ENCODE measurements around the gene MINDY4.

Gene MINDY4

DNA sequence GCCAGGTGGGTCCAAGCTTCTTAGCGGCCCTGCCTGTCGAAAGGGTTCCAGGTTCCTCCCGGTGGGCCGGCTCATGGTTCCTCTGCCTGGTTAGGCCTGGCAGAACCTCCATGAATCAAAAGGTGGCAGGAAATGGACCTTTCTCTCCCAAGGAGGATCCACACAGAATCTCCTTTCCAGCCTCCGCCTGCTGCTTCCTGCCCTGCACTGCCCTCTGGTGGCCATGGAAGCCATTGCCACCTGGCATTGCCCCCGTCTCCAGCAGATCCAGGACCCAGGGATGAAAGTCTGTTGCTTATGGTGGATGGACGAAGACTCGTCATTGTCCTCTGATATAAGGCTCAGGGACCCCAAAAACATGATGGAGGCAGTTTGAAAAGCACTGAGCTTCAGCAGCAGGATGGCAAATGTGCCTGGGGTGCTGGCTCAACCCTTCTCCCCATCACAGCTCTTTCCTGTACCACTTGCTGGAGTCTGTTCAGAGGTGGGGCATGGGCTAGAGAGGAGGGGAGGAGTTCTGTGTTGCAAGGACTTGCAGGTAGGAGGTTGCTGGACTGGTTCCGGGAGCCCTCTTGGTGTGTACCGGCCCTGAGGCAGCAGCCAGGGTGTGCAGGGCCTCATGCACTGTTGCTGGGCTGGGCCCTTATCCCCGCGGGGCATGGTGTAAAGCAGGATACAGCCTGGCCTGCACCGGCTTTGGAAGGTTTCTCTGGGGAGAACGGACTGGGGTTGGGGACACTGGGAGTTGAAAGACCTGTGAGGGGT is 30.6 kb upstream of the MINDY4 start:
- POLR2A ChIA-PET = no interaction called here
- peaks cover 0 to 8% (median 0%) of the 10 kb centered on the region in 5 experiments for H3K27me3 ChIP-seq (replicated peaks in 2 of 5; ENCODE audit: control insufficient read depth in 4 of 5, insufficient read depth in 5 of 5, low read length in 4 of 5)
- peak; percentile 42 to 68 (median 58) for DNase-seq
- 49% methylated on average over 14 of the region's 14 CpGs for WGBS (ENCODE audit: insufficient coverage)
- H3K4me1 ChIP-seq (ENCODE audit: control extremely low read depth in 1 of 4, control insufficient read depth in 4 of 4, insufficient read depth in 4 of 4, low read length in 3 of 4) = no peaks in the 10 kb centered on the region
- CTCF ChIA-PET = interaction anchor here (0.7 to 5.9 kb wide), 24 partner anchors 10 to 191 kb away, joined by 3 to 40 read pairs (median 4); partner anchors contain the start of genes CRHR2, INMT and MINDY4
- no peak overlapping the region for H3K27ac ChIP-seq (ENCODE audit: insufficient read depth in 1 of 2, low read depth in 1 of 2, low read length in 2 of 2, poor library complexity in 1 of 2, severe bottlenecking in 2 of 2)
- H3K9me3 ChIP-seq (ENCODE audit: control extremely low read depth in 1 of 5, control insufficient read depth in 4 of 5, insufficient read depth in 2 of 5, low read depth in 1 of 5, low read length in 4 of 5) = no peaks in the 10 kb centered on the region
- no peaks in the 10 kb centered on the region for H3K36me3 ChIP-seq (ENCODE audit: control insufficient read depth in 4 of 4, insufficient read depth in 4 of 4, low read length in 3 of 4)
- H3K4me3 ChIP-seq (ENCODE audit: control insufficient read depth in 1 of 7, extremely low read depth in 1 of 7, insufficient read depth in 4 of 7, low read depth in 2 of 7, low read length in 6 of 7) = no peak overlapping the region

DNA sequence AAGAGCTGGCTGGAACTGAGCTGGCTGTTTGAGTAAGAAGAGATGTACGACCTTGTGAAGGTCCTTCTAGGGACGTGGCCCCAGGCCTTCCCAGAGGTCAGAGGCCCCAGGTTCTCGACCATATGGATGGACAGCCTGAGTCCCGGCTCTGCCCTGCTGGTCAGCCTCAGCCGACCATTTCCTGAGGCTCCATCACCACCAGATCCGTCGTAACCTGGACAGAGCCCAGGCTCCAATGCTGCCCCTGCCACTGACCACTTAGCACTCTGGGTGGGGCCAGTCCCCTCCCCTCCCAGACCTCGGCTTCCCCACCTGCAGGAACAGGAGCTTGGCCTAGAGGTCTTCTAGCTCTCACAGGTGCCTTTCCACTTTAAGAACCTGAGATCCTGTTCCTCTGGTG is 29.9 kb upstream of the MINDY4 start:
- ChIA-PET POLR2A (no interaction called here), CTCF (interaction anchor here (0.7 to 5.9 kb wide), 13 partner anchors 11 to 468 kb away, joined by 3 to 40 read pairs (median 5); partner anchors contain the start of genes CRHR2 and MINDY4)
- H3K27ac ChIP-seq (ENCODE audit: insufficient read depth in 1 of 2, low read depth in 1 of 2, low read length in 2 of 2, poor library complexity in 1 of 2, severe bottlenecking in 2 of 2) = no peak overlapping the region
- no peak for DNase-seq
- H3K4me3 ChIP-seq (ENCODE audit: control insufficient read depth in 1 of 7, extremely low read depth in 1 of 7, insufficient read depth in 4 of 7, low read depth in 2 of 7, low read length in 6 of 7) = no peak overlapping the region
- H3K9me3 ChIP-seq (ENCODE audit: control extremely low read depth in 1 of 5, control insufficient read depth in 4 of 5, insufficient read depth in 2 of 5, low read depth in 1 of 5, low read length in 4 of 5) = no peaks in the 10 kb centered on the region
- WGBS (ENCODE audit: insufficient coverage) = 96% methylated on average over 8 of the region's 8 CpGs
- H3K27me3 ChIP-seq (replicated peaks in 2 of 5; ENCODE audit: control insufficient read depth in 4 of 5, insufficient read depth in 5 of 5, low read length in 4 of 5) = peaks cover 0 to 8% (median 0%) of the 10 kb centered on the region in 5 experiments
- H3K4me1 ChIP-seq (ENCODE audit: control extremely low read depth in 1 of 4, control insufficient read depth in 4 of 4, insufficient read depth in 4 of 4, low read length in 3 of 4) = no peaks in the 10 kb centered on the region
- no peaks in the 10 kb centered on the region for H3K36me3 ChIP-seq (ENCODE audit: control insufficient read depth in 4 of 4, insufficient read depth in 4 of 4, low read length in 3 of 4)

DNA sequence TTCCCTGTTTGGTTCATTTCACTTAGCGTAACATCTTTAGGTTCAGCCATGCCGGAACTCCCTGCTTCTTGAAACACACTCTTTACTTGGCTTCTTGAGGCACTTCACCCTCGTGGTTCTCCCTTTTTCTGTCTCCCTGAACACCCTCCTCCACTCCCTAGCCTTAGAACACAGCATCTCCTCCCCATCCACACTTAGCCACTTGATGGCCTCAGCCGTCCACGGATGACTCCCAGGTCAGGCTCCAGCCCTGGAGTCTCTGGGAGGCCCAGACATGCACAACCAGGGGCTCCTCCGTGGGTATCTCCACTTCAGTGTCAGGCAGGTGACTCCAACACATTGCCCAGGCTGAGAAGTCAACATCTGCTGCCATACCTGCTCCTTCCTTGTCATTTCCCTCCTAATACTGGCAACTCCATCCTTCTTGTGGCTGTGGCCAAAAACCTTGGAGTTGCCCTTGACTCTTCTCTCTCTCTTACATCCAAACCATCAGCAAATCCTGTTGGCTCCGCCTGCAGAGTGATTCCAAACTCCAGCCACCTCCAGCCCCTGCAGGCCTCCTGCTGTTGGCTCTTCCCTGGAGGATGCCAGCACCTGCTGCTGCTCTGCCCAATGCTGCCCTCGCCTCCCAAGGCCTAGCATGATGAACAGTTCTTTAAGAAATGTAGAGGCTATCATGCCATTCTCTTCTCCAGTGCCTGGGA is 27.7 kb upstream of the MINDY4 start:
- POLR2A ChIA-PET = no interaction called here
- Histone ChIP-seq H3K9me3 (ENCODE audit: control extremely low read depth in 1 of 5, control insufficient read depth in 4 of 5, insufficient read depth in 2 of 5, low read depth in 1 of 5, low read length in 4 of 5) (no peaks in the 10 kb centered on the region), H3K4me1 (ENCODE audit: control extremely low read depth in 1 of 4, control insufficient read depth in 4 of 4, insufficient read depth in 4 of 4, low read length in 3 of 4) (no peaks in the 10 kb centered on the region), H3K27me3 (replicated peaks in 2 of 5; ENCODE audit: control insufficient read depth in 4 of 5, insufficient read depth in 5 of 5, low read length in 4 of 5) (peaks cover 0 to 10% (median 0%) of the 10 kb centered on the region in 5 experiments), H3K4me3 (ENCODE audit: control insufficient read depth in 1 of 7, extremely low read depth in 1 of 7, insufficient read depth in 4 of 7, low read depth in 2 of 7, low read length in 6 of 7) (no peak overlapping the region), H3K36me3 (ENCODE audit: control insufficient read depth in 4 of 4, insufficient read depth in 4 of 4, low read length in 3 of 4) (no peaks in the 10 kb centered on the region), H3K27ac (ENCODE audit: insufficient read depth in 1 of 2, low read depth in 1 of 2, low read length in 2 of 2, poor library complexity in 1 of 2, severe bottlenecking in 2 of 2) (no peak overlapping the region)
- WGBS (ENCODE audit: insufficient coverage) = 85% methylated on average over 7 of the region's 8 CpGs
- CTCF ChIA-PET = no interaction called here
- no peak for DNase-seq

DNA sequence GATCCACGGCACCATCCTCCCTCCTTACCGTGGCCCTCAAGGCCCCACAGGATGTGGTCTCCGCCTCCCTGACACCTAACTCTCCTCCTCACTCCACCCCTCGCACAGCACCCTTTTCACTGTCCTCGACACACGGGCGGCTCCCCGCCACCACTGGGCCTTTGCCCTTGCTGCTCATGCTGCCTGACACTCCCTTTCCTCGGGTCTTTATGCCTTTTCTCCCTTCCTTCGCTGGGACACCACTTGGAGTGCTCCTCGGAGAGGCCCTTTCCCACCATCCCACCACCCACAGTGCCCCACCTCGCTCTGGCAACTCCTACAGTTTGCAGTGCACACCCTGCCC is 27.2 kb upstream of the MINDY4 start:
- Histone ChIP-seq H3K27ac (ENCODE audit: insufficient read depth in 1 of 2, low read depth in 1 of 2, low read length in 2 of 2, poor library complexity in 1 of 2, severe bottlenecking in 2 of 2) (no peak overlapping the region), H3K4me3 (ENCODE audit: control insufficient read depth in 1 of 7, extremely low read depth in 1 of 7, insufficient read depth in 4 of 7, low read depth in 2 of 7, low read length in 6 of 7) (no peak overlapping the region), H3K36me3 (ENCODE audit: control insufficient read depth in 4 of 4, insufficient read depth in 4 of 4, low read length in 3 of 4) (no peaks in the 10 kb centered on the region), H3K4me1 (ENCODE audit: control extremely low read depth in 1 of 4, control insufficient read depth in 4 of 4, insufficient read depth in 4 of 4, low read length in 3 of 4) (no peaks in the 10 kb centered on the region), H3K27me3 (replicated peaks in 2 of 5; ENCODE audit: control insufficient read depth in 4 of 5, insufficient read depth in 5 of 5, low read length in 4 of 5) (peaks cover 0 to 7% (median 0%) of the 10 kb centered on the region in 5 experiments), H3K9me3 (ENCODE audit: control extremely low read depth in 1 of 5, control insufficient read depth in 4 of 5, insufficient read depth in 2 of 5, low read depth in 1 of 5, low read length in 4 of 5) (no peaks in the 10 kb centered on the region)
- ChIA-PET POLR2A (no interaction called here), CTCF (no interaction called here)
- no peak for DNase-seq
- 90% methylated on average over 11 of the region's 12 CpGs for WGBS (ENCODE audit: insufficient coverage)

DNA sequence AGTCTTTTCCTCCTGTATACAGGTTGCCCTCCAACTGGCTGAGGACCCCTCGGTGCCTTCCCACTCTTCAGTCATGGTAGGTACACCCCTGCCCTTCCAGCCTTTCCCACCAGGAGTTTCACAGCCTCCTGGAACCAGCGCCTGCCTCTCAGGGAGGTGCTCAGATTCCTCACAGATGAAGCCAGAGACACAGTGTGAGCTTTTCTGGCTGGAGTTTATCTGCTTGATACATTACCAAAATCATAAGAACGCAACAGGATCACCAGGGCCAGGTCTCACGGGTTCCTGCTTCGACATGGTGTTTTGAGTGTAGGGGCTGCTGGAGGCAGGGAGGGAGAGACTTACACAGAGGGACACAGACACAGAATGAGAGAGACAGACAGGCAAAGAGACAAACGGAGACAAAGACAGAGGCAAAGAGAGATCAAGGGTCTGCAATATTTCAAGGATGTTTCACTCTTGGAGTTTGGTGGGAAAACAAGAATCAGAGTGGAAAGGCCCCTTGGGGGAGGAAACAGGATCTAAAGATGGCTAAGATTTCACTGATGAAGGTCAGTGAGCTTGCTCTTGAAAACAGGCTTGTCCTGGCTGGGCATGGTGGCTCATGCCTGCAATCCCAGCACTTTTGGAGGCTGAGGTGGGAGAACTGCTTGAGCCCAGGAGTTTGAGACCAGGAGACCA is 25.8 kb upstream of the MINDY4 start:
- Histone ChIP-seq H3K4me1 (ENCODE audit: control extremely low read depth in 1 of 4, control insufficient read depth in 4 of 4, insufficient read depth in 4 of 4, low read length in 3 of 4) (no peaks in the 10 kb centered on the region), H3K27me3 (replicated peaks in 2 of 5; ENCODE audit: control insufficient read depth in 4 of 5, insufficient read depth in 5 of 5, low read length in 4 of 5) (peaks cover 0 to 7% (median 0%) of the 10 kb centered on the region in 5 experiments), H3K27ac (ENCODE audit: insufficient read depth in 1 of 2, low read depth in 1 of 2, low read length in 2 of 2, poor library complexity in 1 of 2, severe bottlenecking in 2 of 2) (no peak overlapping the region), H3K36me3 (ENCODE audit: control insufficient read depth in 4 of 4, insufficient read depth in 4 of 4, low read length in 3 of 4) (no peaks in the 10 kb centered on the region), H3K9me3 (ENCODE audit: control extremely low read depth in 1 of 5, control insufficient read depth in 4 of 5, insufficient read depth in 2 of 5, low read depth in 1 of 5, low read length in 4 of 5) (no peaks in the 10 kb centered on the region), H3K4me3 (ENCODE audit: control insufficient read depth in 1 of 7, extremely low read depth in 1 of 7, insufficient read depth in 4 of 7, low read depth in 2 of 7, low read length in 6 of 7) (no peak overlapping the region)
- ChIA-PET POLR2A (no interaction called here), CTCF (interaction anchor here (0.7 to 1.7 kb wide), 5 partner anchors 9 to 196 kb away, joined by 3 to 4 read pairs (median 3); no protein-coding TSS in a partner anchor)
- no peak for DNase-seq
- WGBS (ENCODE audit: insufficient coverage) = 98% methylated on average over 6 of the region's 6 CpGs

DNA sequence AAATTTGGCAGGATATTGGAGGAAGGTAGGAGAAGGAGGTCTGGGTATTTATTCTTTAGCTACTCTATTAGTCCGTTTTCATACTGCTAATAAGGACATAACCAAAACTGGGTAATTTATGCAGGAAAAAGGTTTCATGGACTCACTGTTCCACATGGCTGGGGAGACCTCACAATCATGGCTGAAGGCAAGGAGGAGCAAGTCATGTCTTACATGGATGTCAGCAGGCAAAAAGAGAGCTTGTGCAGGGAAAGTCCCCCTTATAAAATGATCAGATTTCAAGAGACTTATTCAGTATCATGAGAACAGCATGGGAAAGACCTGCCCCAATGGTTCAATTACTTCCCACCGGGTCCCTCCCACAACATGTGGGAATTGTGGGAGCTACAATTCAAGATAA is 21.2 kb upstream of the MINDY4 start:
- Histone ChIP-seq H3K27ac (ENCODE audit: insufficient read depth in 1 of 2, low read depth in 1 of 2, low read length in 2 of 2, poor library complexity in 1 of 2, severe bottlenecking in 2 of 2) (no peak overlapping the region), H3K4me1 (ENCODE audit: control extremely low read depth in 1 of 4, control insufficient read depth in 4 of 4, insufficient read depth in 4 of 4, low read length in 3 of 4) (no peaks in the 10 kb centered on the region), H3K9me3 (ENCODE audit: control extremely low read depth in 1 of 5, control insufficient read depth in 4 of 5, insufficient read depth in 2 of 5, low read depth in 1 of 5, low read length in 4 of 5) (no peaks in the 10 kb centered on the region), H3K4me3 (ENCODE audit: control insufficient read depth in 1 of 7, extremely low read depth in 1 of 7, insufficient read depth in 4 of 7, low read depth in 2 of 7, low read length in 6 of 7) (no peak overlapping the region), H3K27me3 (replicated peaks in 2 of 5; ENCODE audit: control insufficient read depth in 4 of 5, insufficient read depth in 5 of 5, low read length in 4 of 5) (peaks cover 0 to 2% (median 0%) of the 10 kb centered on the region in 5 experiments), H3K36me3 (ENCODE audit: control insufficient read depth in 4 of 4, insufficient read depth in 4 of 4, low read length in 3 of 4) (no peaks in the 10 kb centered on the region)
- ChIA-PET POLR2A (no interaction called here), CTCF (no interaction called here)
- no peak for DNase-seq
- WGBS (ENCODE audit: insufficient coverage) = no CpG with 5 or more reads among the region's 2 CpGs

Measured in common myeloid progenitor, CD34-positive (primary cell).